Activated T-helper 17 cell treated with anti-CD3 and anti-CD28 coated beads, Interleukin-2, amount 50 U/mL, for 72 hours (primary cell): Measurements from ENCODE around the gene FXYD1. TPM values are rescaled to one million over a fixed set of nuclear protein-coding genes. Genes with fewer than 3 reads are reported as not detected.

Experiments used
- ATAC-seq: fragments of 150-1000 bp; cut with Tn5 transposase; replicated peaks from 2 replicates; pipeline ENCODE4 v1.10.0; 2021; ENCODE audit warnings: mild to moderate bottlenecking, moderate library complexity
- H3K27ac Mint-ChIP-seq: one replicate; pipeline ENCODE4 v1.8.0; 2022; ENCODE audit warnings: mixed read lengths
- H3K27me3 Mint-ChIP-seq: one replicate; pipeline ENCODE4 v1.8.0; 2022; ENCODE audit warnings: mixed read lengths
- H3K36me3 Mint-ChIP-seq: one replicate; pipeline ENCODE4 v1.8.0; 2022; ENCODE audit warnings: low read depth, mild to moderate bottlenecking, mixed read lengths
- H3K4me1 Mint-ChIP-seq: one replicate; pipeline ENCODE4 v1.8.0; 2022; ENCODE audit warnings: mixed read lengths
- H3K4me3 Mint-ChIP-seq: one replicate; pipeline ENCODE4 v1.8.0; 2022; ENCODE audit warnings: mild to moderate bottlenecking, mixed read lengths
- H3K9me3 Mint-ChIP-seq: one replicate; pipeline ENCODE4 v1.8.0; 2022; ENCODE audit warnings: mixed read lengths
- total RNA-seq, 2 donors: library from RNA; stranded (reverse); gene quantifications; one replicate each; pipeline ENCODE4 v1.2.3, GENCODE V29; 2022

FXYD1 gene
- total RNA-seq, 2 donors from 2014 or later: 0.54 to 0.93 TPM

DNA sequence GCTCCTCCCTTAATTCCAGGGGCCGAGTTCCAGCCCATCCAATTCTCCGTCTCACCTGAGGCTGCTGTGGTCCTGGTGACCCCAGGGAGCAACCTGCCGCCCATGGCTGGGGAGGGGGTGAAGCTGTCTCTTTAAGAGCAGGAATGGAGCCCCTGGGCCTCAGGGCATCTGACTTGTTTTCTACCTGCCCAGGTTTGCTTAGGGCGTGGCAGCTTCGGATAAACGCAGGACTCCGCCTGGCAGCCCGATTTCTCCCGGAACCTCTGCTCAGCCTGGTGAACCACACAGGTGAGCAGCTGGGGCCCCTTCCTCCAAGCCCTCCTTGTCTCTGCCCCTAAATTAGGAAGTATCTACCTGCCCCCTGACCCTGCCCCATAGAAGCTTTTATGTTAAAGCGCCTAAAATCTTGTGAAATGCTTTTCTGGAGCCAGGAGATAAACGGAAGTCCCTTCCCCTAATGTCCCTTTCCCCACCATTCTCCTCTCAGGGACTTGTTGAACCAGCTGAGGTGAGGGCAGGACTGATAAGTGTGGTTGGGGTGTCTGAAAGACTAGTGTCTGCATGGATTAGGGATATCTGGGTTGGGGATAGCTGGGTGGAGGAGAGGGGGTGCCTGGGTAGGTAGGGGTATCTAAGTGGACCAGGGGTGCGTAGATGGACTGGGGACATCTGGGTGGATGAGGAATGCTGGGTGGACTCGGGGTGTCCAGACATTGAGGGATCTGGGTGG lies 22.4 kb upstream of the FXYD1 start:
- Mint-ChIP-seq H3K27ac (no peak overlapping the region), H3K27me3 (no peaks in the 10 kb centered on the region), H3K36me3 (no peaks in the 10 kb centered on the region), H3K4me3 (no peak overlapping the region), H3K4me1 (peaks cover 5% of the 10 kb centered on the region), H3K9me3 (no peaks in the 10 kb centered on the region)
- no peak for ATAC-seq

GRCh38 chr19:35117116-35117515 lies 21.5 kb upstream of the FXYD1 start:
- Mint-ChIP-seq H3K27ac (no peak overlapping the region), H3K4me1 (peaks cover 5% of the 10 kb centered on the region), H3K4me3 (no peak overlapping the region), H3K27me3 (no peaks in the 10 kb centered on the region), H3K9me3 (no peaks in the 10 kb centered on the region), H3K36me3 (no peaks in the 10 kb centered on the region)
- no peak for ATAC-seq

- ATAC-seq: no peak
- Mint-ChIP-seq H3K9me3 (no peaks in the 10 kb centered on the region), H3K27ac (no peak overlapping the region), H3K4me1 (peaks cover 5% of the 10 kb centered on the region), H3K27me3 (no peaks in the 10 kb centered on the region), H3K4me3 (no peak overlapping the region), H3K36me3 (no peaks in the 10 kb centered on the region)
Measured at GRCh38 chr19:35117799-35118198, 20.8 kb upstream of the FXYD1 start.

DNA sequence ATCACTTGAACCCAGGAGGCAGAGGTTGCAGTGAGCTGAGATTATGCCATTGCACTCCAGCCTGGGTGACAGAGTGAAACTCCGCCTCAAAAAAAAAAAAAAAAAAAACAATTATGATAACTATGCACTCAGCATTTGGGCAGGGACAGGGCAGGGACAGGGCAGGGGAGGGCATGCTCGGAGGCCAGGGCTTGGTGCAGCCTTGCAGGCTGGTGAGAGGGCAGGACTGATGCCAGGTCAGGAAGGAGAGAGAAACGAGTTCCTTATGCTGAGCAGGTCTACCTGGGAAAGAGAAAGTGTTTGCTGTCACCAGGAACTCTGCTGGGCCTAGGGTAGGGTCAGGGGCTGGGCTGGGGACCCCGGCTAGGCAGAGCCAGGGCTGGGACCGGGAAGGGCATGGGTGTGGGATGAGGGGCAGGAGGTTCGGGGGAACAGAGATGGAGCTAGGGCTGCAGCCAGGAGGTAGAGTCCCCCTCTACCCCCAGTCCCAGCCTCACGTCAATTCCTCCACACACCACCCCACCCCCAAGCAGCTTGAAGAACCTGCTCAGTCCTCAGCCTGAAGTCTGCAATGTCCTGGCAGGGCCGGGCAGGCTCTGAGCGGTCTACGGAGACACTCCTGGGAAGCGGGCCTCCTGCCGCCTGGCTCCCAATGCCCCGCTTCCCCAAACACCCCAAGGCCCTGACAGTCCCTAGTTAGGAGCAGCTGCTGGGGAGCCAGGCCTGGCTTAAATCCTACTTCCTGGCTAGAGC lies 20.2 kb upstream of the FXYD1 start:
- Mint-ChIP-seq H3K9me3 (no peaks in the 10 kb centered on the region), H3K27ac (no peak overlapping the region), H3K27me3 (no peaks in the 10 kb centered on the region), H3K36me3 (no peaks in the 10 kb centered on the region), H3K4me1 (peaks cover 5% of the 10 kb centered on the region), H3K4me3 (no peak overlapping the region)
- ATAC-seq: no peak

DNA sequence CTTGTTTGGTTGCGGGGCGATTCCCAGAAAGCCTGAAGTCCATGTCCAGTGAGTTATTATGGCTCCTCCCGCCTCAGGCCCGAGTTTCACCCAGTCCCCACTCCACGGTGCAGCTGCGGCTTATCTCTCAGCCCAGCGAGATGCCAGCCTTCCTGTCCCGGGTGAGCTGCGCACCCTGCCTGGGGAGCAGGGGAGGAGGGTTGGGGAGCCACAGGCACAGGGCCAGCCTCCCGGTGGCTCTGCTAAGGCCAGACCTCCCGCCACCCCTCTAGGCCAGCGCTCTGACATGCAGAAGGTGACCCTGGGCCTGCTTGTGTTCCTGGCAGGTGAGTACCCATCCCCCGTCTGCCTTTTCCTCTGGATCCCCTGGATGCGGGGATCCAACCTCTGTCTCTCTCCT lies 19.5 kb upstream of the FXYD1 start:
- no peak overlapping the region for H3K4me3 Mint-ChIP-seq
- peaks cover 10% of the 10 kb centered on the region for H3K4me1 Mint-ChIP-seq
- no peak for ATAC-seq
- H3K9me3 Mint-ChIP-seq: no peaks in the 10 kb centered on the region
- no peaks in the 10 kb centered on the region for H3K27me3 Mint-ChIP-seq
- H3K36me3 Mint-ChIP-seq: no peaks in the 10 kb centered on the region
- no peak overlapping the region for H3K27ac Mint-ChIP-seq

GRCh38 chr19:35119578-35120155 lies 19.0 kb upstream of the FXYD1 start:
- Mint-ChIP-seq H3K4me3 (no peak overlapping the region), H3K27me3 (no peaks in the 10 kb centered on the region)
- no peak for ATAC-seq

DNA sequence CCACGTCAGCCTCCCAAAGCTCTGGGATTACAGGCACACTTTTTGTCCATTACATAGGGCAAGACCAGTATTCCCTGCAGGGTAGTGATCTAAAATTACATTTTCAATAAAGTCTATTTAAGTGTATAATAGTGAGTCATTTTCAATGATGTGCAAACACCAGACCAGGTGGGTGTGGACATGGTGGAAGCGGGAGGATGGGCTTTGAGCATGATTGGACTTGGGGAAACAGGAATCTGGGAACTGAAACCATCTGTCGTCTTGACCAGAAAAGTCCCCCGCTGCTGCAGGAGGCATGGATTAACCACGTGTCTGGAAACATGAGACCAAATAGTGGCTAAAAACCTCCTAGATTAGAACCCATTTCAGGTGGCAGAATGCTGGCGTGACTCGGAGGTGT lies 18.1 kb upstream of the FXYD1 start:
- H3K36me3 Mint-ChIP-seq: no peaks in the 10 kb centered on the region
- H3K4me3 Mint-ChIP-seq: no peak overlapping the region
- H3K9me3 Mint-ChIP-seq: no peaks in the 10 kb centered on the region
- peaks cover 13% of the 10 kb centered on the region for H3K4me1 Mint-ChIP-seq
- no peak for ATAC-seq
- H3K27ac Mint-ChIP-seq: no peak overlapping the region
- no peaks in the 10 kb centered on the region for H3K27me3 Mint-ChIP-seq

More at GRCh38 chr19:35119578-35120155, 19.0 kb upstream of the FXYD1 start:
- H3K4me1 Mint-ChIP-seq: peaks cover 12% of the 10 kb centered on the region
- H3K27ac Mint-ChIP-seq: no peak overlapping the region
- H3K9me3 Mint-ChIP-seq: no peaks in the 10 kb centered on the region
- H3K36me3 Mint-ChIP-seq: no peaks in the 10 kb centered on the region

GRCh38 chr19:35120898-35121297 lies 17.7 kb upstream of the FXYD1 start:
- H3K4me3 Mint-ChIP-seq: no peak overlapping the region
- H3K27ac Mint-ChIP-seq: no peak overlapping the region
- ATAC-seq: no peak
- H3K9me3 Mint-ChIP-seq: no peaks in the 10 kb centered on the region
- no peaks in the 10 kb centered on the region for H3K27me3 Mint-ChIP-seq
- peaks cover 13% of the 10 kb centered on the region for H3K4me1 Mint-ChIP-seq
- no peaks in the 10 kb centered on the region for H3K36me3 Mint-ChIP-seq

DNA sequence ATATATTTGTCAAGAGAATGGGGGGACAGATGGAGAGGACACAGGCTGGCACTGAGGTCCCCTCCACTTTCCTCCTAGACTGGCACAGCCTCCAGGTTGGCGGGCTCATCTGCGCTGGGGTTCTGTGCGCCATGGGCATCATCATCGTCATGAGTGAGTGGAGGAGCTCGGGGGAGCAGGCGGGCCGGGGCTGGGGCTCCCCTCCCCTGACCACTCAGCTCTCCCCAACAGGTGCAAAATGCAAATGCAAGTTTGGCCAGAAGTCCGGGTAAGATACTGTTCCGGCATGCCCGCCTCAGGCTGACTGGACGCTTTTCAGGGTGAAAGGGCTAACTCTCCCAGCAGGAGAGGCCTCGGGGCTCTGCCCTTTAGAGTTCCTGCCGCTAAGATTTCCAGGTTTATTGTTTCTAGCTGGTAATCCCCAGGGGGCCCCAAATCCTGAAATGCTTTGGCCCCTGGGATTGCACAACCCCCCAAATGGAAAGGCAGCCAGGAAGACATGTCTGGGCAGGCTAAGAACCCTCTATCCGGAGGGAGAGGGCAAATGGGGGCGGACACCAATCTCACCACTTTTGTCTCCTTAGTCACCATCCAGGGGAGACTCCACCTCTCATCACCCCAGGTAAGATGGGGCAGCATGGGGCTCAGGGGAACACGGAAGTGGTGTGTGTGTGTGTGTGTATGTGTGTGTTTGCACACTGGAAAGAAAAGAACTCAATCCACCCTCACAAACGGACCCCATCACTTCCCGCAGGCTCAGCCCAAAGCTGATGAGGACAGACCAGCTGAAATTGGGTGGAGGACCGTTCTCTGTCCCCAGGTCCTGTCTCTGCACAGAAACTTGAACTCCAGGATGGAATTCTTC lies 15.7 kb upstream of the FXYD1 start:
- no peak for ATAC-seq
- Mint-ChIP-seq H3K4me1 (peaks cover 13% of the 10 kb centered on the region), H3K4me3 (no peak overlapping the region), H3K36me3 (no peaks in the 10 kb centered on the region), H3K27me3 (no peaks in the 10 kb centered on the region), H3K9me3 (no peaks in the 10 kb centered on the region), H3K27ac (no peak overlapping the region)

GRCh38 chr19:35123573-35123972 lies 15.1 kb upstream of the FXYD1 start:
- Mint-ChIP-seq H3K27ac (no peak overlapping the region), H3K4me1 (peaks cover 13% of the 10 kb centered on the region), H3K27me3 (no peaks in the 10 kb centered on the region), H3K36me3 (no peaks in the 10 kb centered on the region), H3K4me3 (peak overlapping the region; percentile 91), H3K9me3 (no peaks in the 10 kb centered on the region)
- no peak for ATAC-seq

- H3K27me3 Mint-ChIP-seq: no peaks in the 10 kb centered on the region
Measured at GRCh38 chr19:35124098-35125060, 14.2 kb upstream of the FXYD1 start.

DNA sequence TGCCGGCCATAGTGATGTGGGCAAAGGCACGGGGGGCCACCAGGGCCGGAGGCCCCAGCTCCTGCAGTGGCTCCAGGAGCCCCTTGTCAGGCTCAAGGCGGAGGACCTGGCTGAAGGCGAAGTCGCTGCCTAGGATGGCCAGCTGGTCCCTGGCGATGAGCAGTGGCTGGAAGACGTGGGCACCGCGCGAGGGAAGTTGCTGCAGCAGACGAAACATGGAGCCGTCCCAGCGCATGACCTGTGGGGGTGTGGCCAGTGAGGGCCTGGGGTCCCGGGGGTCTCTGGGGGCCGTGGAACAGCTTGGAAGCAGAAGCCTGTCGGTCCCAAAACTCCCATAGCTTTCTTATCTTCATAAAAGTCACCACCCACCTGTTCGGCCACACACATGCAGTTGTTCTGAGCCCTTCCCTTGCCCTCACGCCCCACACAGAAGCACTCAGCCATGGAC lies 13.3 kb upstream of the FXYD1 start:
- ATAC-seq: no peak
- no peaks in the 10 kb centered on the region for H3K27me3 Mint-ChIP-seq
- peak overlapping the region; percentile 68 for H3K27ac Mint-ChIP-seq
- no peaks in the 10 kb centered on the region for H3K36me3 Mint-ChIP-seq
- H3K9me3 Mint-ChIP-seq: no peaks in the 10 kb centered on the region
- H3K4me1 Mint-ChIP-seq: peaks cover 13% of the 10 kb centered on the region
- H3K4me3 Mint-ChIP-seq: peak overlapping the region; percentile 91

More at GRCh38 chr19:35124098-35125060, 14.2 kb upstream of the FXYD1 start:
- H3K27ac Mint-ChIP-seq: peak overlapping the region; percentile 86
- peaks cover 13% of the 10 kb centered on the region for H3K4me1 Mint-ChIP-seq
- H3K4me3 Mint-ChIP-seq: peak overlapping the region; percentile 91
- peak; percentile 99 for ATAC-seq
- H3K9me3 Mint-ChIP-seq: no peaks in the 10 kb centered on the region
- H3K36me3 Mint-ChIP-seq: no peaks in the 10 kb centered on the region
